Fibroblast of the conjunctiva (primary cell): Measurements from ENCODE around the gene LRRC61.
A peak's percentile ranks its signal among the peaks of the same experiment; 100 is the strongest.

Source experiments
- DNase-seq: peaks from one replicate; pipeline ENCODE4 v3.0.0-alpha.2; 2010; ENCODE audit warnings: low read depth

Gene LRRC61

DNA sequence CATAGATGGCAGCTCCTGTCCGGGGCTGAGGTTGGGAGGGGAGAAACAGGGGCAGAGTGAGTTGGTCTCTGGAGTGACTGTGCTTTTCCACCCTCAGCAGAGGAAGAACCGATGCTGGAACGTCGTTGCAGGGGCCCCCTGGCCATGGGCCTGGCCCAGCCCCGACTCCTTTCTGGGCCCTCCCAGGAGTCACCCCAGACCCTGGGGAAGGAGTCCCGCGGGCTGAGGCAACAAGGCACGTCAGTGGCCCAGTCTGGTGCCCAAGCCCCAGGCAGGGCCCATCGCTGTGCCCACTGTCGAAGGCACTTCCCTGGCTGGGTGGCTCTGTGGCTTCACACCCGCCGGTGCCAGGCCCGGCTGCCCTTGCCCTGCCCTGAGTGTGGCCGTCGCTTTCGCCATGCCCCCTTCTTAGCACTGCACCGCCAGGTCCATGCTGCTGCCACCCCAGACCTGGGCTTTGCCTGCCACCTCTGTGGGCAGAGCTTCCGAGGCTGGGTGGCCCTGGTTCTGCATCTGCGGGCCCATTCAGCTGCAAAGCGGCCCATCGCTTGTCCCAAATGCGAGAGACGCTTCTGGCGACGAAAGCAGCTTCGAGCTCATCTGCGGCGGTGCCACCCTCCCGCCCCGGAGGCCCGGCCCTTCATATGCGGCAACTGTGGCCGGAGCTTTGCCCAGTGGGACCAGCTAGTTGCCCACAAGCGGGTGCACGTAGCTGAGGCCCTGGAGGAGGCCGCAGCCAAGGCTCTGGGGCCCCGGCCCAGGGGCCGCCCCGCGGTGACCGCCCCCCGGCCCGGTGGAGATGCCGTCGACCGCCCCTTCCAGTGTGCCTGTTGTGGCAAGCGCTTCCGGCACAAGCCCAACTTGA is 48.2 kb downstream of the LRRC61 start:
- no peak for DNase-seq

DNA sequence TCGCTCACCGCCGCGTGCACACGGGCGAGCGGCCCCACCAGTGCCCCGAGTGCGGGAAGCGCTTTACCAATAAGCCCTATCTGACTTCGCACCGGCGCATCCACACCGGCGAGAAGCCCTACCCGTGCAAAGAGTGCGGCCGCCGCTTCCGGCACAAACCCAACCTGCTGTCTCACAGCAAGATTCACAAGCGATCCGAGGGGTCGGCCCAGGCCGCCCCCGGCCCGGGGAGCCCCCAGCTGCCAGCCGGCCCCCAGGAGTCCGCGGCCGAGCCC is 48.8 kb downstream of the LRRC61 start:
- no peak for DNase-seq

DNA sequence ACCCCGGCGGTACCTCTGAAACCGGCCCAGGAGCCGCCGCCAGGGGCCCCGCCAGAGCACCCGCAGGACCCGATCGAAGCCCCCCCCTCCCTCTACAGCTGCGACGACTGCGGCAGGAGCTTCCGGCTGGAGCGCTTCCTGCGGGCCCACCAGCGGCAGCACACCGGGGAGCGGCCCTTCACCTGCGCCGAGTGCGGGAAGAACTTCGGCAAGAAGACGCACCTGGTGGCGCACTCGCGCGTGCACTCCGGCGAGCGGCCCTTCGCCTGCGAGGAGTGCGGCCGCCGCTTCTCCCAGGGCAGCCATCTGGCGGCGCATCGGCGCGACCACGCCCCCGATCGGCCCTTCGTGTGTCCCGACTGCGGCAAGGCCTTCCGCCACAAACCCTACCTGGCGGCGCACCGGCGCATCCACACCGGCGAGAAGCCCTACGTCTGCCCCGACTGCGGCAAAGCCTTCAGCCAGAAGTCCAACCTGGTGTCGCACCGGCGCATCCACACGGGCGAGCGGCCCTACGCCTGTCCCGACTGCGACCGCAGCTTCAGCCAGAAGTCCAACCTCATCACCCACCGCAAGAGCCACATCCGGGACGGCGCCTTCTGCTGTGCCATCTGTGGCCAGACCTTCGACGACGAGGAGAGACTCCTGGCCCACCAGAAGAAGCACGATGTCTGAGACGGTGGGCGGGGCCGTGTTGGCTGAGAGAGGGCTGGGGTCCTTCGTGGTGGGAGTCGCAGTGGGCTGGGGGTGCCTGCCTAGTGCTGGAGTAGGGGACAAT is 49.3 kb downstream of the LRRC61 start:
- no peak for DNase-seq

DNA sequence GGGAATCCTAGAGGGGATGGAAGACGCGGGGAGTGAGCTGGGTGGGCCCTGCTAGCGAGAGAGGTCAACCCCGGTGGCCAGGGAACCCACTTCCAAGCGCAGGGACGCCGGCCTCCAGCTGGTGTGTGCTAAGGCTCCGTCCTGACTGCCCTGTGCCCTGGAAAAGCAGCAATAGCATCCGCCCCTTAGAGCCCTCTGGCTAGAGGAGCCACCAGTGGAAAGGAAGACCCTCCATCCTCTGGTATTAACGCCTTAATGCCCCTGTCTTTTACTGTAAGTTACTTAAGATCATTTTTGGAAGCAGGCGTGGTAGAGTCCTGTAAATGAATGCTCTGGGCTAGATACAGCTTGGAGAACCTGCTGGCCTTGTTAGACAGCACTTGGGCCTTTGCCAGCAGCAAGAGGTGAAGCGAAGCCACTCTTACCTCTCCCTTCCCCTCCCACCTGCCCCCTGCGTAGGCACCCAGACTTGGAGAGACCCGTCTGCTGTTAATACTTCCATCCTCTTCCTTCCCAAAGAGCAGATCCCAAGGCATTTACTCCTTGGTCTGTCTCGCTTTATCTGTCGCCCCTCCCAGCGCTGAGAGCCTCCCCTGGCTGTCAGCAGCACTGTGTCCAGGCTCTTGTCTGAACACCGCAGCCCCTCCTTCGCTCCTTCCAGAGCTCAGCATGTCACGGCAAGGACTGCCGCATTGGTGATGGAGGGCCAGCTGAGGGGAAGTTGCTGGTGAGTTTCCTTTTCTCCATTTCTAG is 50.1 kb downstream of the LRRC61 start:
- no peak for DNase-seq

DNA sequence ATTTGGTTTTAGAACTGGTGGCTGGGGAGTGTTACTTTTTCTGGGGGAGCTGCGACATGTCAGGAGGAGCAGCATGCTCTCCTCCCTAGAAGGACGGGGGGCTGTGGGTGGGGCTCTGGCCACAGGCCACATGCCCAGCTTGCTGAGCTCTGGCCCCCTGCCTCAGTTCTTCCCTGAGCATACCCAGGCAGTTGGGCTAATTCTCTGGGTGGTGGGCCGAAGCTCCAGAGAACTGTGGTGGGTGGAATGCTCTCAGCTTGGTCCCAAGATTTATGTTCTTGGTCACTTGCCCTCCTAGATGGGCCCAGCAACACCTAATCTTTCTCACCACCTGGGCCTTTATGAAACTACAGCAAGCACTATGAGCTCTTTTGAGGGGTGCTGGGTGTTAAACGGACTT is 50.9 kb downstream of the LRRC61 start:
- no peak for DNase-seq

DNA sequence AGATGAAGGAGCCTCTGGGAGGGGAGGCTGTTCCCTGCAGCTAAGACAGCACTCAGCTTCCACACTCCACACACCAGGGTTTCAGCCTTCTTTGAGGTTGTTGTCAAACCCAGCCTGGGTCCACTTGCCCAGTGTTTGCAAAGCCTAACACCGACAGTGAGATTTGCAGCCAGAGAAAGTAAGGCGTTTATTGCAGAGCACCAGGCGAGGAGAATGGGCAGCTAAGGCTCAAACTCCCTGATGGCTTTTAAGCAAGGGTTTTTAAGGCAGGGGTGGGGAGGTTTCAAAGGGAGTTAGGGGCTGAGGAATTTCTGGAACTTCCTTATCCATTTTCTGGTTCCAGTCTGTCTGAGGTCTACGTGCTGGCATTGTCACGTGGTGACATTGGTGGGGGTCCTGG is 51.3 kb downstream of the LRRC61 start:
- no peak for DNase-seq

GRCh38 chr7:150375662-150376521 is 52.7 kb downstream of the LRRC61 start:
- DNase-seq: no peak

- no peak for DNase-seq
Measured at GRCh38 chr7:150376560-150376959, 53.4 kb downstream of the LRRC61 start.

DNA sequence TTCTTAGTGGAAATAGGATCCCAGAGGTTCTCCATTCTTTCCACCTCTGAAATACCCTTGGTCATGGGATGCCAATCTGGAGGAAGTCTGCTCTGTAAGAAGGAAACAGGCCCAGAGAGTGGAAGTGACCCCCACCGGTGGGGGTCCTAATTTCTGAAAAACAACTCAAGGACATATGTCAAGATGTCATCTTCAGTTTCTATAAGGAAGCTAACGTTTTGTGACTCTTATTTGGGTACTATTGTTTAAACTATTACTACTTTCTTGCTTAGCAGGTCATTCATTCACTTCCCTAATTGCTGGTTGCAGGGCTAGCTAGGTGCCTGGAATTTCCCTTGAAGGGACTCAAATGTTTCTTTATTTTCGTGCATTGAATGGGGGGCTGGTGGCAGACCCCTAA is 54.0 kb downstream of the LRRC61 start:
- no peak for DNase-seq

DNA sequence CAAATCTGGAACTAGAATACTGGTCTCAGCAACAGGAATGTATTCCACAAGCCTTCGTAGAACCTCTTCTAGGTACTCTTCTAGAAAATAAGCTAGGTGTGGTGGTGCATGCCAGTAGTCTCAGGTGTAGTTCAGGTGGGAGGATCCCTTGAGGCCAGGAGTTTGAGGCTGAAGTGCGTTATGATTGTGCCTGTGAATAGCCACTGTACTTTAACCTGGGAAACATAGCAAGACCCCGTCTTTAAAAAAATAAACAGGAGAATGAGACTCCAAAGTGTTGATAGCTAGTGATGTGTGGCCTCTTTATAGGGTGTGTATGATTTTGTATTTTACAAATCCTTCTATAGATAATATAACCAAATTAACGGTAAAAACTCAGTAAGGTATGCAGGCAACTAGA is 54.5 kb downstream of the LRRC61 start:
- no peak for DNase-seq

- no peak for DNase-seq
Measured at GRCh38 chr7:150378115-150378852, 55.1 kb downstream of the LRRC61 start.

DNA sequence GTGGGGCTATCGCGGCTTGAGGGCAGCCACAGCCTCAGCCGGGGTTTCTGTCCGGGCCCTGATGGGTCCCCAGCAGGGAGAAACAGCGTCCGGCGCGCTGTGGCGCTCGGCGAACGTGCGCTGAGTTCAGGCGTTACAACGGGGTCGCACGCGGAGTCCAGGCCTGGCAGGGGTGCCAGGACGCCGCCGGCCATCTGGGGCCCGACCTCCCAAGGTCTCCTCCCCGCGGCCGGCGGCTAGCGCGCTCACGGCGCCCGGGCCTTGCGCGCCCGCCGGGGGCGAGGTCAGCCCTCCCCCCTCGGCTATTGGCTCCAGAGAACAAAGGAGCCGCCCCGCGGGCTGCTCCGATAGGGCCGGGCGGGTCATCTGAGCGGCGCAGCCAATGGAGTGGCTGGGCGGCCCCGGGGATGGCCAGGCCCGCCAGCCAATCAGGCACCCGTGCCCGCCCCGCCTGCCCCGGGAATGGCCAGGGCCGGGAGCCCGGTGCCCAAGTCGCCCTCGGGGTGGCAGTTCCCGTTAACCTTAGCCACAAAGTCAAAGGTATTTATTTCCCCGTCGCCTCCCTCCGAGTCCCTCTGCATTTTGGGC is 55.8 kb downstream of the LRRC61 start, which contains the start of gene ZNF775:
ZNF775 (plus strand) TSS at position 478 of the 588 bp plus-strand sequence. CDS start 9,141 bp downstream, outside the sequence.
- peak; percentile 84 for DNase-seq

DNA sequence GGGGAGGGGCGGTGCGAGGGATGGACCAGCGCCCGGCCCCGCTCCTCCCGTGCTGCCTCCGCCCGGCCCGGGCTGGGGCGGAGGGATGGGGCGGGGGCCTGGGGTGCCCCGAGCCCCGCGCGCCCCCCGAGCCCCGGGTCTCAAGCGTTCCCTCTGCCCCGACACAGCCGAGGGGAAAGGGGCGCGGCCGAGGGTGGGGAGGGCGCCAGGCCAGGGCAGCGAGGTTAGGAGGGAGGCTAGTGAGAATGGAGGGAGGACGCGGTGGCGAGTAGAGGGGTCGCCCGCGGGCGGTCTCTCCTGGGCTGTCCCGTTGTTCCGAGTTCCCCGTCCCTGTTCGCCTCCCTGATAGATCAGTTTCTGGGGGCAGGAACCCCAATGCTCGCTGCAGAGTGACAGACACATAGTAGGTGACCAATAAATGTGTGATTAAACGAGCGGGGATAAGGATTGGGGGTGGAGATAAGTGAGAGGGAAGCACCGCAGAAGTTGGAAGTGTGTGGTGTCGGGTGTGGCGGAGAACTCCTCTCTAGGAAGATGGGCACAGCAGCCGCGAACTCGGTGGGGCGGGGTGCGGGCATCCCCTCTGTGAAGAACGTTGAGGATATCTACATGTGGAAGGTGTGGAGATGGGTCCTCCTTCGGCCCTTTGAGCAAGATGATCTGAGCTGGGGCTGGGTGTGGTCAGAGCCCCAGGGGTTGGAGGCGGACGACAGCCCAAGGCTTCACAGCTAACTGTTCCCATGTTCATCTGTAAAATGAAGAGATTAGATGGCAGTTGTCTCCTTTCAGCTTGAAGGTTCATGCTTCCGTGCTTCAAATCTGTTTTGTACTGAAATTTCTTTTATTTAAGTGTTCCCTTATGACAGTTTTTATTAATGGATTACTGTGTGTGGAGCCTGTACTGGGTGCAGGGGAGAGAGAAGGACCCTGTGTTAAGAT is 56.6 kb downstream of the LRRC61 start:
- DNase-seq: no peak

DNA sequence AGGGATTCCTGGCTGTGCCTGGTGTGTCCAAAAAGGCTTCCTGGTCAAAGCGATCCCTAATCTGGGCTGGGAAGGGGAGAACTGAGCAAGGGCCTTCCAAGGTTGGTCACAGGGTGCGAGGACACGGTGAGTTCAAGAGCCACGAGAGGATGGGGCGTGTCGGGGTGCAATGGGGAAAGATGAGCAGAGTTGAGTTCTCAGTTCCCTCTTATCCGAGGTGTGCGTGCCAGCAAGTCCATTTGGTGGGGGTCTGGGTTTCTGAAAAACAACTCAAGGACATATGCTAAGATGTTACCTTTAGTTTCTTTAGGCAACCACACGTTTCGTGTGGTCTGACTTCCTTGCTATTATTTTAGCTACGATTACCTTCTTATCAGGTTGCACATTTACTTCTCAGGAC is 57.3 kb downstream of the LRRC61 start:
- no peak for DNase-seq

GRCh38 chr7:150381096-150381495 is 57.9 kb downstream of the LRRC61 start:
- DNase-seq: no peak

DNA sequence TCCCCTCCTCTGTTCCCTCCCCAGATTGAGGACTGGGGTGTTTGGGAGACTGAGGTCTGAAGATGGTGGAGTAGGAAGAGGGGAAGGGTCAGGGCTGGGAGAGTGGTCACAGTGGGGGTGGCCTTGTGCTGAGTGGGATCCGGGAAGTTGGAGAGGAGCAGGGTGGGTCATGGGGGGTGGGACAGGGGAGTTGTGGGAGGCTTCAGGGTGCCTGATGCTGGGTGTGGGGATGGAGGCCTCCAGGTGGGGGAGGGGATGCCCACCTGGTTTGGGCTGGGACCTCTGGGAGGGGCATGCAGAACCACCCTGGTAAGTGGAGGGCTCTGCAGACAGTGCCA is 58.6 kb downstream of the LRRC61 start:
- no peak for DNase-seq

DNA sequence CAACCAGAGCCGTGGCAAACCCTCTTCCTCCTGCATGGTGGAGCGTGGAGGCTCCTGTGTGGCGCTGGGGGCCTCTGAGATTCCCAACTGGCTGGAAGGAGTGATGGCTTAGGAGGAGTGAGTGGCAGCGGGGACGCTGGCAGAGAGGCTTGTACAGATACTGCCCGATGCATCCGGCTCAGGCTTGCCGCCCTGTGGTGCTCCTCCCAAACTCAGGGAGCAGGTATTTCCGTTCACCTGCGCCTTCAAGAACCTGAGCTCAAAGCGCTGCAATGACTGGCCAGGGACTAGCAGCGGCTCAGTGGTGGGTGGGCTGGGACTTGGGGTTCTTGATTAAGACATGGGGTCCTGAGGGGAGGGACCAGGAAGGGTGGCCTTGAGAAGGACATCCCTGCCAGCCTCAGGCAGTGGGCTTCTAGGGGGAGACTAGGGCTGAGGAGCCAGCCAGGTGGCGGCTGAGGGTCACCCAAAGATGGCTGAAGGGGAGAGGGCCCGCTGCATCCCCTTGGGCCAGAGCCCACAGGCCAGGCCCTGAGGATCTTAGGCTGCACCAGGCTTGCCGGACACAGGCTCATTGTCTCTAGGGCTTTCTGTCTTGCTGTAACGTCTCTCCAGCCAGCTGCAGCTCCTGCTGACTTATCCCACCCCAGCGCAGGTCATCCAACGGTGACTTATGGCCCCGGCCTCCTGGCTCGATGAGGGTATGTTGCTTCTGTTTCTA is 59.1 kb downstream of the LRRC61 start:
- no peak for DNase-seq

GRCh38 chr7:150382844-150383225 is 59.7 kb downstream of the LRRC61 start:
- no peak for DNase-seq
